GM12878 (cell line): ENCODE results near the gene SLC2A4RG. TPM values are rescaled to one million over a fixed set of nuclear protein-coding genes. Genes with fewer than 3 reads are reported as not detected.

Experiments
- ATAC-seq: fragments of 200-7000 bp; cut with Tn5 transposase; 3 replicates; pipeline ENCODE4 v1.9.1; 2020; ENCODE audit warnings: mild to moderate bottlenecking, moderate library complexity
- Bru-seq: library from RNA; stranded (reverse); fragments of 400-500 nt; gene quantifications from one replicate; lab custom pipeline; 2021; lab: Mats Ljungman, UMichigan
- BruChase-seq, 2 experiments: library from RNA; stranded (reverse); fragments of 400-500 nt; gene quantifications; one replicate each; lab custom pipeline; 2021; lab: Mats Ljungman, UMichigan
- BruUV-seq: library from RNA; stranded (reverse); fragments of 400-500 nt; replicated peaks from 2 replicates; lab custom pipeline; 2021; lab: Mats Ljungman, UMichigan
- CTCF ChIA-PET: fragments of 300-600 bp; sonication (Branson Sonifier 250); formaldehyde crosslinking; extraction: SDS; loops from one replicate; lab custom pipeline; 2021; ENCODE audit warnings: inconsistent platforms; lab: Yijun Ruan, JAX
- POLR2A ChIA-PET: fragments of 350-600 bp; formaldehyde crosslinking; extraction: SDS; loops from one replicate; lab custom pipeline; 2021; ENCODE audit warnings: inconsistent platforms; lab: Charles Lee
- RAD21 ChIA-PET: fragments of 300-600 bp; sonication (Branson Sonifier 250); formaldehyde crosslinking; loops from one replicate; lab custom pipeline; 2023; ENCODE audit warnings: antibody characterized with exemption; ENCODE audit not compliant: unreplicated experiment; lab: Charles Lee
- SMC1A ChIA-PET: fragments of 300-600 bp; sonication (Branson Sonifier 250); formaldehyde crosslinking; loops from one replicate; lab custom pipeline; 2023; ENCODE audit not compliant: unreplicated experiment, uncharacterized antibody; lab: Charles Lee
- DNase-seq: peaks from one replicate; pipeline ENCODE4 v3.0.0-alpha.2; 2011; ENCODE audit warnings: low read depth, low spot score
- FAIRE-seq: peaks from 3 replicates; lab custom pipeline; 2011; peaks lifted over from hg19 to GRCh38; lab: Jason Lieb, UNC
- H2AFZ ChIP-seq: 2 replicates; pipeline ENCODE4 v1.6.0; 2011; ENCODE audit warnings: low read depth, low read length, control low read depth; ENCODE audit not compliant: control insufficient read depth
- H3K27ac ChIP-seq: 2 replicates; pipeline ENCODE4 v1.5.1; 2011; ENCODE audit warnings: control low read depth; ENCODE audit not compliant: control insufficient read depth, insufficient read depth
- H3K27me3 ChIP-seq, 2 experiments: replicated peaks in 1 of 2; 2 replicates each; pipeline versions ENCODE4 v1.6.0 to v1.6.1; 2011; ENCODE audit warnings: low read length in 1 of 2; ENCODE audit not compliant: control insufficient read depth in 2 of 2, insufficient read depth in 2 of 2
- H3K36me3 ChIP-seq, 2 experiments: 2 replicates each; pipeline ENCODE4 v1.5.1; 2011; ENCODE audit warnings: low read length in 1 of 2; ENCODE audit not compliant: control insufficient read depth in 2 of 2, insufficient read depth in 2 of 2
- H3K4me1 ChIP-seq: 2 replicates; pipeline ENCODE4 v1.6.1; 2011; ENCODE audit warnings: mild to moderate bottlenecking, low read length, moderate library complexity, mixed read lengths; ENCODE audit not compliant: control insufficient read depth, insufficient read depth
- H3K4me2 ChIP-seq: 2 replicates; pipeline ENCODE4 v1.6.0; 2011; ENCODE audit warnings: control low read depth; ENCODE audit not compliant: control insufficient read depth, insufficient read depth
- H3K4me3 ChIP-seq: fragments of 200-600 bp; sonication (generic); 2 replicates; pipeline ENCODE4 v1.5.1; 2016
- H3K79me2 ChIP-seq: 2 replicates; pipeline ENCODE4 v1.6.0; 2011; ENCODE audit warnings: low read length; ENCODE audit not compliant: control insufficient read depth, insufficient read depth
- H3K9ac ChIP-seq: 2 replicates; pipeline ENCODE4 v1.8.0; 2011; ENCODE audit warnings: low read length, control low read depth, mixed read lengths; ENCODE audit not compliant: control insufficient read depth, insufficient read depth
- H3K9me3 ChIP-seq: replicated peaks from 3 replicates; pipeline ENCODE4 v1.5.1; 2011; ENCODE audit warnings: mild to moderate bottlenecking, low read length; ENCODE audit not compliant: control insufficient read depth, insufficient read depth
- H4K20me1 ChIP-seq: 2 replicates; pipeline ENCODE4 v1.6.0; 2011; ENCODE audit not compliant: control insufficient read depth, insufficient read depth
- BACH1 ChIP-seq: fragments of 450-650 bp; IDR thresholded peaks from 2 replicates; pipeline ENCODE4 v1.6.1; 2017; ENCODE audit warnings: mild to moderate bottlenecking, borderline replicate concordance
- BHLHE40 ChIP-seq, 2 experiments: fragments of 450-650 bp in 1 of 2; IDR thresholded peaks; 2 replicates each; pipeline ENCODE4 v1.6.1; 2011 to 2017; ENCODE audit warnings: low read depth in 2 of 2, borderline replicate concordance in 1 of 2, improper control_type of control experiment in 1 of 2, low read length in 1 of 2, mild to moderate bottlenecking in 1 of 2
- DPF2 ChIP-seq: fragments of 450-650 bp; IDR thresholded peaks from 2 replicates; pipeline ENCODE4 v1.6.1; 2017; ENCODE audit warnings: mild to moderate bottlenecking
- GATAD2B ChIP-seq: fragments of 450-650 bp; conservative IDR thresholded peaks from 2 replicates; pipeline ENCODE4 v1.6.1; 2017; ENCODE audit warnings: low read depth, mild to moderate bottlenecking, moderate library complexity
- HDGF ChIP-seq: fragments of 450-650 bp; IDR thresholded peaks from 2 replicates; pipeline ENCODE4 v1.6.1; 2016; ENCODE audit warnings: antibody characterized with exemption
- KLF5 ChIP-seq: fragments of 450-650 bp; IDR thresholded peaks from 2 replicates; pipeline ENCODE4 v1.6.1; 2014; ENCODE audit warnings: mild to moderate bottlenecking; ENCODE audit not compliant: partially characterized antibody
- LARP7 ChIP-seq: fragments of 450-650 bp; IDR thresholded peaks from 2 replicates; pipeline ENCODE4 v1.6.1; 2017; ENCODE audit warnings: mild to moderate bottlenecking
- RB1 ChIP-seq: fragments of 450-650 bp; formaldehyde crosslinking; IDR thresholded peaks from 2 replicates; pipeline ENCODE4 v1.6.1; 2017; ENCODE audit warnings: mild to moderate bottlenecking, borderline replicate concordance
- RFX5 ChIP-seq: IDR thresholded peaks from 2 replicates; pipeline ENCODE4 v1.6.1; 2011; ENCODE audit warnings: low read depth, low read length, improper control_type of control experiment
- SRF ChIP-seq, 2 experiments: IDR thresholded peaks; 2 replicates each; pipeline ENCODE4 v1.6.1; 2011; ENCODE audit warnings: low read depth in 2 of 2, low read length in 2 of 2, mild to moderate bottlenecking in 1 of 2, moderate library complexity in 1 of 2
- WGBS: methylation state at CpG from one replicate; pipeline ENCODE4 v1.1.6; 2016; ENCODE audit warnings: low lambda C conversion rate; ENCODE audit not compliant: insufficient replicate concordance, insufficient coverage; ENCODE audit errors: missing lambda C conversion rate; 5-methylcytosine and 5-hydroxymethylcytosine counted together
- in situ Hi-C: fragments of 300-500 bp; cut with MboI; formaldehyde crosslinking; loops from 9 replicates; pipeline ENCODE4 v1.14.3; 2018; ENCODE audit warnings: mixed read lengths
- intact Hi-C: fragments of 100-400 bp; cut with micrococcal nuclease; formaldehyde crosslinking; loops from one replicate; pipeline ENCODE4 v1.14.2; 2022; ENCODE audit not compliant: unreplicated experiment
- long read RNA-seq, 2 experiments: library from polyadenylated mRNA; unstranded; transcript quantifications; one replicate each; pipeline ENCODE4 v2.0.0, GENCODE V29; 2019 to 2020
- polyA minus RNA-seq, 3 experiments: library from RNA; depleted of rRNA, polyadenylated mRNA; stranded (reverse); fragments of >200 nt; gene quantifications; 2 replicates each; pipeline ENCODE4 v1.2.3, GENCODE V29; 2011
- polyA plus RNA-seq, 11 experiments: library from polyadenylated mRNA; depleted of rRNA in 4 of 11; unstranded in 6 of 11; stranded (reverse) in 5 of 11; fragments of >200 nt; fragmentation: Nextera tagmentation in 4 of 11; fragmentation: Illumina TruSeq in 1 of 11; extraction: Ambion mirVana in 4 of 11; extraction: Trizol in 1 of 11; gene quantifications; 1 replicate in 1 of 11; 2 replicates in 10 of 11; pipeline versions ENCODE4 v1.2.1 to v1.2.3, GENCODE V29; 2011 to 2016; ENCODE audit warnings: inconsistent platforms in 2 of 11, missing spikeins in 2 of 11, low read depth in 1 of 11
- total RNA-seq, 4 experiments: library from RNA; depleted of rRNA in 3 of 4; stranded (reverse); fragments of >200 nt in 3 of 4; fragmentation: Illumina TruSeq in 1 of 4; extraction: Trizol in 1 of 4; gene quantifications; 2 replicates each; pipeline versions ENCODE4 v1.2.1 to v1.2.3, GENCODE V29; 2013 to 2021
- TF ChIP-seq, protein P1 (sequence below): fragments of 450-650 bp; conservative IDR thresholded peaks from 2 replicates; pipeline ENCODE4 v1.6.1; 2017; ENCODE audit warnings: mild to moderate bottlenecking, moderate library complexity

SLC2A4RG gene, protein sequence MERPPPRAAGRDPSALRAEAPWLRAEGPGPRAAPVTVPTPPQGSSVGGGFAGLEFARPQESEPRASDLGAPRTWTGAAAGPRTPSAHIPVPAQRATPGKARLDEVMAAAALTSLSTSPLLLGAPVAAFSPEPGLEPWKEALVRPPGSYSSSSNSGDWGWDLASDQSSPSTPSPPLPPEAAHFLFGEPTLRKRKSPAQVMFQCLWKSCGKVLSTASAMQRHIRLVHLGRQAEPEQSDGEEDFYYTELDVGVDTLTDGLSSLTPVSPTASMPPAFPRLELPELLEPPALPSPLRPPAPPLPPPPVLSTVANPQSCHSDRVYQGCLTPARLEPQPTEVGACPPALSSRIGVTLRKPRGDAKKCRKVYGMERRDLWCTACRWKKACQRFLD
- 8.0 and 8.3 TPM in 2 replicates for total RNA-seq (2013; cell fraction: nucleolus; rRNA removed)
- total RNA-seq (2014; rRNA removed) (26.0 and 32.1 TPM in 2 replicates), total RNA-seq (2014; rRNA removed; fragmentation: Illumina TruSeq; extraction: Trizol) (11.4 TPM in 2 replicates), total RNA-seq (2021) (64.2 and 65.9 TPM in 2 replicates), polyA plus RNA-seq (2011; rRNA removed) (7.5 and 11.8 TPM in 2 replicates), polyA plus RNA-seq (2014; fragmentation: Illumina TruSeq; extraction: Trizol) (0.59 and 5.4 TPM in 2 replicates), polyA plus RNA-seq (2014; fragmentation: Nextera tagmentation; extraction: Ambion mirVana) (1 to 10 TPM in 1 of 2 experiments, under 1 TPM in 1; 0.34 to 2.8 TPM), polyA plus RNA-seq (2014; rRNA removed) (47.2 and 52.6 TPM in 2 replicates), polyA plus RNA-seq (2016; fragmentation: Nextera tagmentation; extraction: Ambion mirVana) (10 to 100 TPM; 14.9 to 19.8 TPM), polyA minus RNA-seq (2011; rRNA and poly(A)+ RNA removed) (1.4 and 6.6 TPM in 2 replicates), Bru-seq, nascent RNA (percentile 53 among the genes with signal in this experiment), BruChase-seq, experiment 1, labeled RNA remaining after a 6-hour chase (percentile 58 among the genes with signal in this experiment), BruChase-seq, experiment 2, labeled RNA remaining after a 2-hour chase (percentile 51 among the genes with signal in this experiment)
- polyA plus RNA-seq (2011; ENCODE audit: low read depth), result 7.1 TPM
- polyA plus RNA-seq (2011; cell fraction: cytosol; rRNA removed), result 9.3 and 17.5 TPM in 2 replicates
- polyA plus RNA-seq (2011; cell fraction: nucleus; rRNA removed), result 71.2 and 88.5 TPM in 2 replicates
- polyA plus RNA-seq (2012), result 27.8 and 37.4 TPM in 2 replicates
- polyA minus RNA-seq (2011; cell fraction: cytosol; rRNA and poly(A)+ RNA removed), result 5.5 and 9.0 TPM in 2 replicates
- polyA minus RNA-seq (2011; cell fraction: nucleus; rRNA and poly(A)+ RNA removed), result 8.7 and 14.4 TPM in 2 replicates
- long read RNA-seq, experiment 1, partial matches to known transcripts, result 2 of 3 reads
- long read RNA-seq, experiment 1, other reads (novel, unspliced or antisense), result 0 of 3 reads
- long read RNA-seq, experiment 2, result 0 reads

- Histone ChIP-seq H3K4me1 (peaks cover 33% of the 10 kb centered on the region), H2AFZ (peak within 1 kb of the TSS; percentile 37), H3K4me3 (peak within 1 kb of the TSS; percentile 84), H3K9ac (peak within 1 kb of the TSS; percentile 77), H3K79me2 (peaks cover 17% of the 10 kb centered on the region), H3K9me3 (no peaks in the 10 kb centered on the region), H3K27me3 (no peaks in the 10 kb centered on the region), H3K36me3 (peaks cover 5 to 17% of the 10 kb centered on the region in 2 experiments; a peak in 3 of 4 replicates), H3K4me2 (peak within 1 kb of the TSS; percentile 93), H4K20me1 (no peaks in the 10 kb centered on the region), H3K27ac (peak within 1 kb of the TSS; percentile 72)
- ChIA-PET CTCF (interaction anchor here (0.6 to 1.3 kb wide), 3 partner anchors 32 to 160 kb away, joined by 3 to 7 read pairs (median 3); partner anchors contain the start of genes ARFRP1 and ZGPAT), POLR2A (interaction anchor here (0.6 to 1.4 kb wide), 5 partner anchors 32 to 307 kb away, joined by 3 to 6 read pairs (median 3); partner anchors contain the start of genes ARFRP1 and ZGPAT), SMC1A (interaction anchor here (0.6 kb wide), 1 partner anchor 11 kb away, joined by 3 read pairs; no protein-coding TSS in a partner anchor), RAD21 (interaction anchor here (1.0 to 4.2 kb wide), 3 partner anchors 32 to 125 kb away, joined by 3 to 32 read pairs (median 3); partner anchors contain the start of genes ARFRP1, TPD52L2 and ZGPAT)
- TF ChIP-seq SRF (IDR thresholded peaks at IDR 0.05; ENCODE audit: low read depth in 2 of 2, low read length in 2 of 2) (no peak), LARP7 (peak; percentile 68; the same call in 1 of the 2 replicates), HDGF (no peak), BHLHE40 (IDR thresholded peaks at IDR 0.05; ENCODE audit: borderline replicate concordance in 1 of 2, low read depth in 2 of 2, low read length in 1 of 2) (peak in 1 of 2 experiments; percentile 47; a peak in 1 of 4 replicates), BACH1 (peak; percentile 54; the same call in 1 of the 2 replicates), RB1 (0 out of 2 replicates have a peak, but pooled peaks have one; percentile 76), GATAD2B (peak; percentile 67), DPF2 (0 out of 2 replicates have a peak, but pooled peaks have one; percentile 23), RFX5 (no peak), KLF5 (no peak)
- TF ChIP-seq, protein P1, sequence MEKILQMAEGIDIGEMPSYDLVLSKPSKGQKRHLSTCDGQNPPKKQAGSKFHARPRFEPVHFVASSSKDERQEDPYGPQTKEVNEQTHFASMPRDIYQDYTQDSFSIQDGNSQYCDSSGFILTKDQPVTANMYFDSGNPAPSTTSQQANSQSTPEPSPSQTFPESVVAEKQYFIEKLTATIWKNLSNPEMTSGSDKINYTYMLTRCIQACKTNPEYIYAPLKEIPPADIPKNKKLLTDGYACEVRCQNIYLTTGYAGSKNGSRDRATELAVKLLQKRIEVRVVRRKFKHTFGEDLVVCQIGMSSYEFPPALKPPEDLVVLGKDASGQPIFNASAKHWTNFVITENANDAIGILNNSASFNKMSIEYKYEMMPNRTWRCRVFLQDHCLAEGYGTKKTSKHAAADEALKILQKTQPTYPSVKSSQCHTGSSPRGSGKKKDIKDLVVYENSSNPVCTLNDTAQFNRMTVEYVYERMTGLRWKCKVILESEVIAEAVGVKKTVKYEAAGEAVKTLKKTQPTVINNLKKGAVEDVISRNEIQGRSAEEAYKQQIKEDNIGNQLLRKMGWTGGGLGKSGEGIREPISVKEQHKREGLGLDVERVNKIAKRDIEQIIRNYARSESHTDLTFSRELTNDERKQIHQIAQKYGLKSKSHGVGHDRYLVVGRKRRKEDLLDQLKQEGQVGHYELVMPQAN, result 0 out of 2 replicates have a peak, but pooled peaks have one; percentile 25
- FAIRE-seq (no peak), DNase-seq (no peak), ATAC-seq (peak; percentile 55)
- intact Hi-C loops, result no loop called here
- in situ Hi-C loops, result no loop called here
- under 1% methylated on average over 55 of the region's 136 CpGs for WGBS
- BruUV-seq, result no TSS peak
These were observed at the start of gene SLC2A4RG for GRCh38 chr20:63739130-63740069. Gene SLC2A4RG (plus strand): TSS chr20:63739776. CDS start chr20:63739913, 137 bp downstream.
